Measurements from ENCODE around the gene KIFC3. TPM values are rescaled to one million over a fixed set of nuclear protein-coding genes. Genes with fewer than 3 reads are reported as not detected.
"Not testable (repeated sequence)": the region's sequence is repeated elsewhere in the genome, so short reads cannot be mapped to it uniquely, and the experiment has no call there.

Gene KIFC3
- total RNA-seq, 2 experiments from 2014 or later, result not detected

DNA sequence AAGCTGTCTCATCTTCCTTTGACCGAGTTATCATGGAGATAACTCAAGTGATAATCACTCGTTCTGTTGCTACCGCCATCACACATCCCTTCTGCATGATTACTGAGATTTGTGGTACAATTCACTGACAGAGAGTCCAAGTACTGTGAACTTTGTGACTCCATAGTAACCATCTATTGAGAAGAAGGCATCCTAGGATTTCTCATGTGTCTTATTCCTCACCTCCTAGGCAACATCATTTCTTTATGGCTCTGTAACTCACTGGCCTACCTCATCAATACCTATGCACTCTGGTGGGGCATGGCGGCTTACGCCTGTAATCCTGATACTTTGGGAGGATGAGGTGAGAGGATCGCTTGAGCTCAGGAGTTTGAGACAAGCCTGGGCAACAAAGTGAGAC is 88.2 kb downstream of the KIFC3 start:
- H3K4me3 Mint-ChIP-seq, result no peak overlapping the region
- no peaks in the 10 kb centered on the region for H3K9me3 ChIP-seq (ENCODE audit: control insufficient read depth in 1 of 2, insufficient read depth in 1 of 2, low read length in 2 of 2)

GRCh38 chr16:57713596-57713995 is 88.7 kb downstream of the KIFC3 start:
- intact Hi-C loops (cut with DNase I, micrococcal nuclease), result no loop called here
- ATAC-seq (ENCODE audit: poor library complexity) (no peak), DNase-seq (no peak)
- TF ChIP-seq, protein P1, sequence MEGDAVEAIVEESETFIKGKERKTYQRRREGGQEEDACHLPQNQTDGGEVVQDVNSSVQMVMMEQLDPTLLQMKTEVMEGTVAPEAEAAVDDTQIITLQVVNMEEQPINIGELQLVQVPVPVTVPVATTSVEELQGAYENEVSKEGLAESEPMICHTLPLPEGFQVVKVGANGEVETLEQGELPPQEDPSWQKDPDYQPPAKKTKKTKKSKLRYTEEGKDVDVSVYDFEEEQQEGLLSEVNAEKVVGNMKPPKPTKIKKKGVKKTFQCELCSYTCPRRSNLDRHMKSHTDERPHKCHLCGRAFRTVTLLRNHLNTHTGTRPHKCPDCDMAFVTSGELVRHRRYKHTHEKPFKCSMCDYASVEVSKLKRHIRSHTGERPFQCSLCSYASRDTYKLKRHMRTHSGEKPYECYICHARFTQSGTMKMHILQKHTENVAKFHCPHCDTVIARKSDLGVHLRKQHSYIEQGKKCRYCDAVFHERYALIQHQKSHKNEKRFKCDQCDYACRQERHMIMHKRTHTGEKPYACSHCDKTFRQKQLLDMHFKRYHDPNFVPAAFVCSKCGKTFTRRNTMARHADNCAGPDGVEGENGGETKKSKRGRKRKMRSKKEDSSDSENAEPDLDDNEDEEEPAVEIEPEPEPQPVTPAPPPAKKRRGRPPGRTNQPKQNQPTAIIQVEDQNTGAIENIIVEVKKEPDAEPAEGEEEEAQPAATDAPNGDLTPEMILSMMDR (IDR thresholded peaks at IDR 0.05), result no peak
- Mint-ChIP-seq H3K4me1 (ENCODE audit: low read depth) (no peaks in the 10 kb centered on the region), H3K27me3 (no peaks in the 10 kb centered on the region), H3K9me3 (no peaks in the 10 kb centered on the region), H3K36me3 (ENCODE audit: low read depth) (no peaks in the 10 kb centered on the region), H3K27ac (no peak overlapping the region), H3K4me3 (no peak overlapping the region)
- H3K4me1 ChIP-seq (ENCODE audit: insufficient read depth, low read length), result no peaks in the 10 kb centered on the region
- H3K27me3 ChIP-seq (ENCODE audit: control insufficient read depth in 1 of 2, insufficient read depth in 2 of 2, low read length in 2 of 2), result peaks cover 0 to 3% of the 10 kb centered on the region in 2 experiments
- H3K36me3 ChIP-seq (ENCODE audit: insufficient read depth, low read length), result no peaks in the 10 kb centered on the region
- H3K27ac ChIP-seq (ENCODE audit: low read depth in 1 of 2, low read length in 2 of 2), result no peak overlapping the region
- H3K9me3 ChIP-seq (ENCODE audit: control insufficient read depth in 1 of 2, insufficient read depth in 1 of 2, low read length in 2 of 2), result no peaks in the 10 kb centered on the region
- ChIA-PET POLR2A (no interaction called here), CTCF (no interaction called here)
- H3K4me3 ChIP-seq (ENCODE audit: low read length), result no peak overlapping the region

More for the DNA sequence above, 88.2 kb downstream of the KIFC3 start:
- no peaks in the 10 kb centered on the region for H3K4me1 ChIP-seq (ENCODE audit: insufficient read depth, low read length)
- ChIA-PET CTCF (no interaction called here), POLR2A (no interaction called here)
- H3K27ac ChIP-seq (ENCODE audit: low read depth in 1 of 2, low read length in 2 of 2), result no peak overlapping the region
- H3K4me3 ChIP-seq (ENCODE audit: low read length), result no peak overlapping the region
- peaks cover 0 to 3% of the 10 kb centered on the region in 2 experiments for H3K27me3 ChIP-seq (ENCODE audit: control insufficient read depth in 1 of 2, insufficient read depth in 2 of 2, low read length in 2 of 2)
- TF ChIP-seq, protein P1 (IDR thresholded peaks at IDR 0.05), result no peak
- Mint-ChIP-seq H3K27ac (no peak overlapping the region), H3K27me3 (no peaks in the 10 kb centered on the region), H3K36me3 (ENCODE audit: low read depth) (no peaks in the 10 kb centered on the region), H3K4me1 (ENCODE audit: low read depth) (no peaks in the 10 kb centered on the region), H3K9me3 (no peaks in the 10 kb centered on the region)
- H3K36me3 ChIP-seq (ENCODE audit: insufficient read depth, low read length), result no peaks in the 10 kb centered on the region
- intact Hi-C loops (cut with DNase I, micrococcal nuclease), result no loop called here
- DNase-seq, result no peak
- ATAC-seq (ENCODE audit: poor library complexity), result no peak

DNA sequence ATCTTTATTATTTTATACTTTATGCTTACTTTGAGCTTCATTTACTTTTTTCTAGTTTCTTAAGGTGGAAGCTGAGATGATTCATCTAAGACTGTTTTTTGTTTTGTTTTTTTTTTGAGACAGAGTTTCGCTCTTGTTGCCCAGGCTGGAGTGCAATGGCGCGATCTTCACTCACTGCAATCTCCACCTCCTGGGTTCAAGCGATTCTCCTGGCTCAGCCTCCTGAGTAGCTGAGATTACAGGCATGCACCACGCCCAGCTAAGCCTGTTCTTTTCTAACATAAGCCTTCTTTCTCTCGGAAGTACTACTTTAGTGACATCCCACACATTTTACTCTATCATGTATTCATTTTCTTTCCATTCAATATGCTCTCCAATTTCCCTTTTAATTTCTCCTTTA is 89.7 kb downstream of the KIFC3 start:
- ATAC-seq (ENCODE audit: poor library complexity); H3K4me1 ChIP-seq (ENCODE audit: insufficient read depth, low read length): not testable (repeated sequence)

GRCh38 chr16:57711993-57712392 is 90.3 kb downstream of the KIFC3 start:
- H3K4me3 ChIP-seq (ENCODE audit: low read length), result no peak overlapping the region
- no peak overlapping the region for H3K4me3 Mint-ChIP-seq
- CTCF ChIA-PET, result no interaction called here

More for the DNA sequence above, 89.7 kb downstream of the KIFC3 start:
- H3K36me3 ChIP-seq (ENCODE audit: insufficient read depth, low read length); H3K27me3 Mint-ChIP-seq; CTCF ChIA-PET; H3K27me3 ChIP-seq (ENCODE audit: control insufficient read depth in 1 of 2, insufficient read depth in 2 of 2, low read length in 2 of 2); H3K4me1 Mint-ChIP-seq (ENCODE audit: low read depth); POLR2A ChIA-PET; H3K27ac Mint-ChIP-seq; H3K9me3 Mint-ChIP-seq; H3K9me3 ChIP-seq (ENCODE audit: control insufficient read depth in 1 of 2, insufficient read depth in 1 of 2, low read length in 2 of 2); H3K4me3 ChIP-seq (ENCODE audit: low read length); intact Hi-C loops (cut with DNase I, micrococcal nuclease); H3K36me3 Mint-ChIP-seq (ENCODE audit: low read depth); H3K4me3 Mint-ChIP-seq; H3K27ac ChIP-seq (ENCODE audit: low read depth in 1 of 2, low read length in 2 of 2); DNase-seq: not testable (repeated sequence)

More at GRCh38 chr16:57711993-57712392, 90.3 kb downstream of the KIFC3 start:
- ATAC-seq (ENCODE audit: poor library complexity), result no peak
- H3K27me3 Mint-ChIP-seq, result no peaks in the 10 kb centered on the region
- no peaks in the 10 kb centered on the region for H3K9me3 ChIP-seq (ENCODE audit: control insufficient read depth in 1 of 2, insufficient read depth in 1 of 2, low read length in 2 of 2)
- H3K4me1 Mint-ChIP-seq (ENCODE audit: low read depth), result no peaks in the 10 kb centered on the region
- POLR2A ChIA-PET, result no interaction called here
- intact Hi-C loops (cut with DNase I, micrococcal nuclease), result no loop called here
- H3K27me3 ChIP-seq (ENCODE audit: control insufficient read depth in 1 of 2, insufficient read depth in 2 of 2, low read length in 2 of 2), result peaks cover 0 to 3% of the 10 kb centered on the region in 2 experiments
- no peak for DNase-seq
- TF ChIP-seq, protein P1 (IDR thresholded peaks at IDR 0.05), result no peak
- no peaks in the 10 kb centered on the region for H3K4me1 ChIP-seq (ENCODE audit: insufficient read depth, low read length)
- H3K36me3 ChIP-seq (ENCODE audit: insufficient read depth, low read length), result no peaks in the 10 kb centered on the region
- no peaks in the 10 kb centered on the region for H3K36me3 Mint-ChIP-seq (ENCODE audit: low read depth)
- H3K9me3 Mint-ChIP-seq, result no peaks in the 10 kb centered on the region
- H3K27ac ChIP-seq (ENCODE audit: low read depth in 1 of 2, low read length in 2 of 2), result no peak overlapping the region
- H3K27ac Mint-ChIP-seq, result no peak overlapping the region

Measured in CD4-positive, alpha-beta T cell (primary cell).